Dedifferentiated amniotic fluid mesenchymal stem cell (primary cell): ENCODE data around the gene FLT4.

Experiments used
- DNase-seq: peaks from one replicate; pipeline ENCODE4 v3.0.0-alpha.2; 2016; ENCODE audit errors: extremely low spot score

The FLT4 gene

DNA sequence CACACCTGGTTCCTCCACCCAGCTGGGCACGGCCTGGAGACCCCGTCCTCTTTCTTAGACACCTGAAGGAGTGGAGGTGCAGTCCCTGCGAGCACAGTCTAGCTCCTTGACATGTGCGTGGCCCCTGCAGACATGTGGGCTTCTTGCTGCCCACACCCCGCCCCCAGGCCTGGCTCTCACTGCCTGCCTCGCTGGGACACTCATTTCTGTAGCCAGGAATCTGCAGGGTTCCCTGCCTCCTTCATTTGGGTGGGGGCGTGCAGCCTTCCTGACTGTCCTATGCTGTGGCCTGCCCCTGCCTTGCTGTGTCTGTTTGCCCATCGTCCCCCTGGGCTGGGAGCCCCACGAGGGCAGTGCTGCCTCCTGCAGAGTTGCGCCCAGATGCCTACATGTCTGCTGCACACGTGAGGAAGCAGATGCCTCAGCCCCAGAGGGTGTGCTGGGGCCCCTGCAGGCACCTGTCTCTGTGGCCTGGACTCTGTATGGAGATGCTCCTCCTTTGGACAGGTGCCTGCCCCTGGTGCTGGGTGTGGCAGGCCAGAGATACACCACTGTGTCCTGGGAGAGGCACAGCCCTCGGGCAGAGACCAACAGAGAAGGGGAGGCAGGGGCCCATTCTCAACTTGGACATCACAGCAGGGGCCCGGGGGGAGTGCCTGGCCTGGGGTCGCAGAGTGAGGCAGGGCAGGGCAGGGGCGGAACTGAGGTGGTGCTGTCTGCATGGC is 22.6 kb downstream of the FLT4 start:
- DNase-seq: no peak

DNA sequence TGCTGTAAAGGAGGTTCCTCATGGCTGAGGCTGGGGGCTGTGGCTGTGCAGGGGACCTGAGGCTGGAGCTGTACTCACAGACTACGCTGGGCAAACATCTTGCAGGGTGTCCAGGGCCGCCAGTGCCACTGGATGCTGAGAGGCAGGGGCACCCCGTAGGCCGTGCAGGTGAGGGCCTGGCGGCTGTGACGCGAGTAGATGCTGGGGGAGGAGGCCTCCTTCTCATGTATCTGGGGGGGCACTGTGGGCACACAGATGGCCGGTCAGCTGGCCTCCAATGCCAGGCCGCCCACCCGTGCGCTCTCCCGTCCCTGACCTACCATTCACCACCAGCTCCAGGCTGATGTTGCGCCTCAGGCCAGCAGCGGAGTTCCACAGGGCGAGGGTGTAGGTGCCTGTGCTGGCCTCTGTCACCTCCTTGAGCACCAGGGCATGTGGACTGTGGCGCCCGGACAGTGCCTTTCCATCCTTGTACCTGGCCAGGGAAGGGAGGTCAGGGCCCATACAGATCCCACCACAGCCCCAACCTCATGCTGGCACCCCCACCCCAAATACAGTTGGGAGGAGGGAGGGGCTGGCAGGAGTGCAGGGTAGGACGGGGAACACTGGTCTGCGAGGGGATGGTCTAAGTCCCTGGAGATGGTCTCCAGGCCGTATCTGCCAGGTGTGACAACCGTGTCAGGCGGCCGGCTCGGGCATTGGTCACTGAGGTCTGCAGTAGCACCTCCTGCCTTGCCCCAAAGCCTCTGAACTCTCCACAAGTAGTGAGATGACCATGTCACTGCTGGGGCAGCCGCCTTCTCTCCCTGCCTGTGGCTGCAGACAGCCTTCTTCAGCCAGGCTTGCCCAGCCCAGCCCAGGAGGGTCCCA is 23.4 kb downstream of the FLT4 start:
- no peak for DNase-seq

DNA sequence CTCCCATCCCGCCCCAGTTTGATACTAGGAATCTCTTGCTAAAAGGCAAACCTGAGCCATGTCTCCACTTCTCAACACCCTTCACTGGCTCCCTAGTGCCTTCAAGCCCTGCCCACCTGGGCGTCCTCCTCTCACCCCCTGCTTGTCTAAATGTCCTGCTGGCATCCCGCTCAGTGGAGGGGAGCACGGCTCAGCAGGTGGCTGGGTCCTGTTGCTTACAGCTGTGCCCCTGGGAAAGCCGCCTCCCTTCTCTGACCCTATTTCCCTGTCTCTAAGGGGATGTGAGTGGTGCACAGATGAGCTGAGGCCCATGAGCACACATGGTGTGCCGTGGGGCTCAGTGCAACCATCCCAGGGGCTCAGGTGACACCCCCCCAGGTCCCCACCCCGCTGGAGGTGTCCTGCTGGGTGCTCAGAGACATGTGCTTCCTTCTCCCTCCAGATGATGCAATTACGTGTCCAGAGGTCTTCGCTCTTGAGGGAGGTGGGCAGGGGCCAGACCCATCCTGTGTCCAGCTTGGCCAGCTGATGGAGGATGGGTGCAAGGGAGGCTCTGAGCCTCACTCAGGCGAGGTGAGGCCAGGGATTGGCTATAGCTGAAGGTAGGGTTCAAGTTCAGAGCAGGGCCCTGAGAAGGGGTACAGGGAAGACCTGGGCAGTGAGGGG is 24.1 kb downstream of the FLT4 start:
- DNase-seq: no peak

DNA sequence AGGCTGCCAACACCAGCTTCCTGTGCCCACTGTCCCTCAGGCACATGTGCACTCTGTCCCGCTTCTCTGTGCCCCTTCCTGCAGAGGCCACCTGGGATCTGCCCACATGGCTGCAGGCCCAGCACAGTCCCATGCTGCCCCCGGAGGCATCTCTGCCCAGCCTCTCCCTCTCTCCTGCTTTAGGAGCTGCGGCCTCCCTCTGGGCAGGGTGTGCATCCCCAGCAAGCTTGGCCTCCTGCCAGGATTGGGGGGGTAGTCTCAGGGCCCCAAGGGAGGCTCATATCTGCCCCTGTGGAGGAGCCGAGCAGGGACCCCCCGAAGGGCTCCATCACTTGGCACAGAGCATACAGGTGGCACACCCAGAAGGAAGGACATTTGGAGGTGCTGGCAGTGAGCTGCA is 24.8 kb downstream of the FLT4 start:
- no peak for DNase-seq

DNA sequence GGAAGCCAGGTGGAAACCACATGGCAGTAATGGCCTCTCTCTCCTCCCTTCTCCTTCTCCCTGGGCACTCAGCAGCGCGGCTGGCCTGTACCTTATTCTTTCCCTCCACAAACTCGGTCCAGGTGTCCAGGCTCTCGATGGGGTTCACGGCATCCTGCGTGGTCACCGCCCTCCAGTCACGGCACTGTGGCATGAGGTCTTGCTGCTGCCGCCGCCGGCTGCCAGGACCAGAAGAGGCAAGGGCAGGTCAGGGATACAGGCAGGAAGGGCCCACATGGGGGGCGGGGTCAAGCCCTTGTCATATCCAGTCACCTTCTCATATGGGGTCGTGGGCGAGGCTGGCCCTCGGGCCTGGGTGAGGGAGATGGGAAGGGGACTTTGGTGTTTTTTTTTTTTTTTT is 25.6 kb downstream of the FLT4 start:
- no peak for DNase-seq

DNA sequence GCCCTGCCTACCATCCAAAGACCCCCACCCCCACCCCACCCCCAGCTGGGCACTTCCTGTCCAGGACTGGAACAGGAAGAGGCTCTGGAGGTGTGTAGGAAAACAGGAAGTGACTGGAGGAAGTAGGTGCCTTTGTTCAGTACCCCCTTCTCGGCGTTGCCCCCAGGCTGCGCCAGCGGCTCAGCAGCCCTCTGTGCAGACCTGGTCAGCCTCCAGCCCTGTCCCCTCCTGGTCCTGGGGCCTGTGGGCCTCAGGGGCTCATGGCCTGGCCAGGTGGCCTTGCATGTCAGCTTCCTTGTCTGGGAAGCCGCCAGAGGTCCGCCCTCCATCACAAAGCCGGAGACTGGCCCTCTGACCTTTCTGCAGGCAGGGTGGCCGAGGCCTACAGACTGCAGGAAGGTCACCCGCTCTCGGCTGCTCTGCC is 26.0 kb downstream of the FLT4 start:
- DNase-seq: no peak

DNA sequence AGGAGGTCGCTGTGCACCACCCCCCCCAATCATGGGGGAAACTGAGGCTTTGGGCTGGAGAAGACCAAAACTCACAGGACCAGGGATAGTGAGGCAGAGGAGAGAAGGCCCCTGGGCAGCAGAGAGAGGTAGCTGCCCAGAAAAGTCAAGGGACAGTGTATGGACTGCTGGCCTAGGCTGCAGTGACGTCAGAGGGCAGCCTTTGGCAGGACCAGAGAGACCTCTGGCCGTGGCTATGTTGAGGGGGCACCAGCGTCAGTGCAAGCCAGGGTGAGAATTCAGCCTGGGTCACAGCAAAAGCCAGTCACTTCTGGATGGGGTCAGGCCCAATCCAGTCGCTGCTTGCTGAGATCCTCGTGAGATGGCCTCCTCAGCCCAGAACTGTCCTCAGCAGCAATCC is 26.5 kb downstream of the FLT4 start:
- DNase-seq: no peak

DNA sequence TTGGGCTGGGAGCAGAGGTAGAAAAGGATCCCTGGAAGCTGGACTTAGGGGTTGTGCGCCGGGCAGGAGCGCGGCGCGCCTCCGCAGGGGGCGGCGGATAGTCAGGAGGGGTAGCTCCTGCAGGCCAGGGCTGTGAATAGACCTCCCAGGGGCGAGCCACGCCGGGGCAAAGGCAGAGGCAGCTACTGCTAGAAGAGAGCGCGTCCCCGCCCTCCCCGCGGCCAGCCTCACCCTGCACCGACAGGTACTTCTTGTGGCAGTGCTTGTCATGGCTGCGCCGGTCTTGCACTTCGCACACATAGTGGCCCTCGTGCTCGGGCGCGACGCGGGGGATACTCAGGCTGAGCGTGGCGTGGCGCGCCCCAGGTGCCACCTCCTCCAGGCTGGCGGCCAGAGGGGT is 28.1 kb downstream of the FLT4 start:
- no peak for DNase-seq

DNA sequence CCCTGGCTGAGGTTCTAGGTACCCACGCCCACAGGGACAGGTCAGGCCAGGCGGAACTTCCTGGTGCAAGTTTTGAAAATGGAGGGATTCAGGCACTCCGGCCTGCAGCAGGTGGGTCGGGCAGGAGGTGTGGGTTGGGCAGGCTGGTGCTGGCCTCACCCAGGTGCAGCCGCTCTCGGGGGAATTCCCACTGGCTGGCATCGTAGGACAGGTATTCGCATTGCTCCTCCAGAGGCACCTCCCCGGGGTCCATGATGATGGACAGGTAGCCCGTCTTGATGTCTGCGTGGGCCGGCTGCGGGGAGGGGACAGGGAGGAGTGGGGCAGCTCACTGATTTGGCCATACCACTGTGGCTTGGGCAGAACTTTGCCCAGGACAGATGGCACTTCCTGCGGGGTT is 29.4 kb downstream of the FLT4 start:
- no peak for DNase-seq

DNA sequence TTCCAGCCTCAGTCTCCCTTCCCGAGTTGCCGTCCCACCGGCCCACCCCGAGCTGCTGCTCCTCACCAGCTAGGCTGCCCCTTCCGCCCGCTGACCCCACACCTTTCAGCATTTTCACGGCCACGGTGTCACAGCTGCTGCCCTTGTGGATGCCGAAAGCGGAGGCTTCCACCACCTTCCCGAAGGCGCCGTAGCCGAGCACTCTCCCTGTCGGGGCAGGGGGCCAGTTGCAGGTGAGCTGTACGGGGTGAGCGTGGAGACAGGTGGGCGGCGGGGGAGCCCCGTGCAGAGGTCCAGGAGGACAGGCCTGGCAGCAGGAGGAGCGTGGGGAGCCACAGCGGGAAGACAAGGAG is 29.9 kb downstream of the FLT4 start:
- DNase-seq: no peak

DNA sequence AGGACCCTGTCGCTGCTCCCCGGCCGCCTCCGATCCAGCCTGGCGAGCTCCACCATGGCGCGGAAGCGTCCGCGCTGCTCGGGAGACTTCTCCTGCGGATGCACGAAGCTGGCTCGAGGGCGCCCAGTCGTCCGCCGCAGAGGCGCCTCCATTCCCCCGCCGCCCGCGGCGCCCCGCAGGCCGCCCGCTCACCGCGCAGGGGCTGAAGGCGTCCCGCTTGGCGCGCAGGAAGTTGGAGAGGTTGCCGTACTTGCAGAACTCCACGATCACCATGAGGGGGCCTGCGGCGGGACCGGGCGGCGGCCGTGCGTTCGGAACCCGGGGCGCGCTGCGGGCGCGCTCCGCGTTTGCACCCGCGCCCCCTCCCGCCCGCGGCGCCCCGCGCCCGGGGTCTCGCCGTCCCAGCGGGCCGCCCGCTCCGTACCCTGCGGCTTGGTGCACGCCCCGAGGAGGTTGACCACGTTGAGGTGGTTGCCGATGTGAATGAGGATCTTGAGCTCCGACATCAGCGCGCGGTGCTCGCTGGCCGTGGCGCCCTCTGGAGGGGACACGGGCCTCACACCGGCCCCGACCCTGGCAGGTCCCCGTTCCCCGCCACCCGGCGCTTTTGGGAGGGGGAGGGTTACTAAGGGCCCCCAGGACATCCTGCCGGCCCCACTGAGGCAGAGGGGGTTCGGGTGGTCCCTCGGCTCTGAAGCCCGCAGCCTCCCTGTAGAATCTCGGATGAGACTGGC is 30.4 kb downstream of the FLT4 start:
- DNase-seq: no peak

DNA sequence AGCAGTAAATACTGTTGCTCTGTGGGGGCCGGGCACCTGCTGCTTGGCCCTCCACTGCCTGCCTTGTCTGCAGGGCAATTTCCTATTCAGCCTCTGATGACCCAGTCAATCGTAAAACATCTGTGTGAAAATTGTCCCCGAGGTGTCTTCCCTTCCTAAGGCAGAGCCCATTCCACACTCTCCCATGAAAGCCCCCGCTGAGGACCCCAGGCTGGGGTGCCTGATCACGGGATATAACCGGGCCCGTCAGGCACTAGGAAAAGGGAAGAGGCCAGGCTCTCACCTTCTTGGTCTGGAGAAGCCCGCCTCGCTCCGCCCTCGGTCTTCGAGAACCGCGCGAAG is 30.9 kb downstream of the FLT4 start:
- no peak for DNase-seq

DNA sequence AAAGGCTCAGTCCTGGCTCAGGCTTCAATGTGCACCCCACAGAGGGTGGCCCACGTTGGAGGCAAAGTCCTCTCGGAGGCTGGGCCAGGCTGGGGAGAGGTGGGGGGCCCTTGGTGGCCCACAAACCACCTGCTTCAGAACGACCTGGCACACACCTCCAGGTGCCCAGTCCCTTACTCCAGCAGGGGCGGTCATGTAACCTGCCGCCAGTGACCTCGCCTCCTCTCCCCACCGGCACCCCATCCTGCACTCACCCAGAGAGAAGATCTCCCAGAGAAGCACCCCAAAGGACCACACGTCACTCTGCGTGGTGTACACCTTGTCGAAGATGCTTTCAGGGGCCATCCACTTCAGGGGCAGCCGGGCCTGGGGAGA is 35.6 kb downstream of the FLT4 start:
- no peak for DNase-seq

DNA sequence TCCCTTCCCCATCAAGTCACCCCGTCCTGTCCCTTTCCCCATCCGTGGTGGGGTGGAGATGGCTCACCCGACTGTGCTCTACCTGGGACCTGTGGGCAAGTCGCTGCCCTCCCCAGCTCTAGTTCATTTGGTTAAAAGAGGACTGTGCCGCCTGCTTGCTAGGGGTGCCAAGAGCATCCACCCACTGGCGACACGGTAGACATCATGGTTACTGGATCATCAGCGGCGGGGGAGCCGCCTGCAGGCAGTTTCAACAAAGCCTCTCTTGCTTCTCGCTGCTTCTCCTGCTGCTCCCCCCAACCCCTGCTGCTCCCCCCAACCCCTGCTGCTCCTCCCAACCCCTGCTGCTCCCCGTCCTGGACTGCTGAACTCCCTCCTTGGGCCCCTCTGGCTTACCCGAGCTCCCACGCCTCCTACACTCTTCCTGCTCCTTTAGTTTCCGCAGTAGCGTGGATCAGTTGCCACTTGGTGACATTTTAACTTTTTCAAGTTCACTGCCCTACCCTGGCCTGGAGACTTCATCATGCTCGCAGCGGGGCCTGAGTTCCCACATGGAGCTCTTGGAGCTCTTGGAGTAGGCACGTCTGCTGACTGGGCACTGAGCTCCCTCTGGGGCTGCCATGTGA is 36.1 kb downstream of the FLT4 start:
- DNase-seq: no peak

DNA sequence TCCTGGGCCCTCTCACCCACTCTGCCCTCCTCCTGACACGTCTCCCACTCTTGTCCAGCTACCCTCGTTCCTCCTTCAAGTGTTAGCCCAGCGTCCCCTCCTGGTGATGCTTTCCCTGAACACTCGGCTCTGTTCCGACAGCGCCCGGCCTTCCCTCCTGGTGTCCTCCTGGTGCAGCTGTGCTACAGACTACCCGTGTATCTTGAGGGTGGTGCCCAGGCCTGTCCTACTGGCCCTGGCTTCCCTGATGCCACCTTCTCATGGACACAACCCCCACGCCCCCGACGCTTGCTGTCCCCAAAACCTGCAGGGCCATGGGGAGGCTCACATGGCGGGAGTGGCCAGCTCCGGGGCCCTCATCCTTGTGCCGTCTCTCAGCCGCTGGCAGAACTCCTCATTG is 36.7 kb downstream of the FLT4 start:
- DNase-seq: no peak

DNA sequence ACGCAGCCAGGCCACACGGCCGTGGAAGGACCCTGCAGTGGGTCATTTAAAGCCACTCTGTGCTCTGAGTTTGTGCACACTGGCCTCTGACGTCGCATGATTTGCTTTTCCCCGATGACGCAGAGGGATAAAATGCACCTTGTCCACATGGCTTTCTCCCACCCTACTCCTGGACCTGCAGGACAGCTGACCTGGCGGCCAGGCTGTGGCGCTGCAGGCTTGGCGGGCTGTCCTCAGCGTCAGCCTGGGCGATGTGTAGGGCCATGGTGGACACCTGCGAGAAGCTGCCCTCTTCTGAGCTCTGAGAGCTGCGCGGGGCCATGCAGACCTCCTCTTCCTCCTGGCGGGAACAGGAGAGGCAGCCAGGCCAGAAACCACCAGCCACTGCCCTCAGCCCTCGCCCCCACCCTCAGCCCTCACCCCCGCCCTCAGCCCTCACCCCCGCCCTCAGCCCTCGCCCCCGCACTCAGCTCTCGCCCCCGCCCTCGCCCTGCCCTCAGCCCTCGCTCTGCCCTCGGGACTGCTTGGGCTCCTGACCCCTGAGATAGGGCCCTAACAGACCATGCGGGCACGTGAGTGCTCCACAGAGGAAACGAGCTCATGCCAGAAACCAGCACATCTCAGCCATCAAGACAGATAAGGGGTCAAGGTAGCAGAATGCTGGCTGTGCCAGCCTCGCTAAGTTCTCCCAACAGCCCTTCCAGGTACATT is 38.1 kb downstream of the FLT4 start:
- no peak for DNase-seq

DNA sequence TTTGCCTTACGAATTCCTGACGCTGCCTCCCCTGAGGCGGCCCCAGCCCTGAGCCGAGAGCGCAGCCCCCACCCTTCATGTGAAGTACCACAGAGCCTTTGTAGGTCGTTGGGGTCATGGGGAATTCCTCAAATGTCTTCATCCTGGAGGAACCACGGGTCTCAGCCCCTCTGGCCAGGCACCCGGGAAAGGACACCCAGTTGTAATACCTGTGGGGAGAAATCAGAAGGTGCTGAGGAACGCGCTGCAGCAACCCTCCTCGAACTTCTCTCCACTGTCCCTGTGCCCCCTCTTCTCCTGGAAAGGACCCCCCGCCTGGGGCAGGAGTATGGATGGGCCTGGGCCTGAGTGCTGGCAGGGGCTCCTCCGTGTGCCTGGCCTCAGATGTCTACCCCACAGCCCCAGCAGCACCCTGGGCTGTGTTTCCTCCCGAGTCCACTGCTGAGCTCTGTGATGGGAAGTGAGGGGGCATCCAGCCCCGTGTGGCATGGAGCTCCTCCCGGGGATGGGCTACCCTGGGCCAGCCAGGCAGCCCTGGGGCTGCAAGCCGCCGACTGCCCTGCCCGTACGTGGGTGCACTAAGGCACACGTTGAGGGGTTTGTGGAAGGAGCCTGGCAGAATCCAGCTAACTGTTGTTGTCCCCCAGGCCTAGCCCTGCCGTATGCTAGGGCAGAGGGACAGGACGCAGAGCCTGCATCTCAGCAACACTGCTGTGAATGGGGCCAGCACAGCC is 39.4 kb downstream of the FLT4 start:
- DNase-seq: no peak

DNA sequence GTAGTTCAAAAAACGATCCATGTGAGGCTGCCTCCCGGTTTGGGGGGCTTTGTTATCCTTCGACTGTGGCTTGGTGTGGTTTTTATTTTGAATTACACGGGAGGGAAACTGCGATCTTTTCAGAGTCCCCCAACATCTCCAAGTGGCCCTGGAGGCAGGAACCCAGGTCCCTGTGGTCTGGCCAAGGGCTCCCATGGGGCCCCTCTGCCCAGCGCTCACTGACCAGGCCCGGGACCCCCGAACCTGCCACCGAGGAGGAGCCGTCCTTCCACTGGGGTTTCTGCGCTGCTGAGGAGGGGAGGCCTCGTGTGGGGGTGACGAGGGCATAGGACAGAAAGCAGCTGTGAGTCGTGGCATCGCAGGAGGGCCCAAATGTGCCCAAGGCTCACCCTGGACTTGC is 40.0 kb downstream of the FLT4 start:
- no peak for DNase-seq

DNA sequence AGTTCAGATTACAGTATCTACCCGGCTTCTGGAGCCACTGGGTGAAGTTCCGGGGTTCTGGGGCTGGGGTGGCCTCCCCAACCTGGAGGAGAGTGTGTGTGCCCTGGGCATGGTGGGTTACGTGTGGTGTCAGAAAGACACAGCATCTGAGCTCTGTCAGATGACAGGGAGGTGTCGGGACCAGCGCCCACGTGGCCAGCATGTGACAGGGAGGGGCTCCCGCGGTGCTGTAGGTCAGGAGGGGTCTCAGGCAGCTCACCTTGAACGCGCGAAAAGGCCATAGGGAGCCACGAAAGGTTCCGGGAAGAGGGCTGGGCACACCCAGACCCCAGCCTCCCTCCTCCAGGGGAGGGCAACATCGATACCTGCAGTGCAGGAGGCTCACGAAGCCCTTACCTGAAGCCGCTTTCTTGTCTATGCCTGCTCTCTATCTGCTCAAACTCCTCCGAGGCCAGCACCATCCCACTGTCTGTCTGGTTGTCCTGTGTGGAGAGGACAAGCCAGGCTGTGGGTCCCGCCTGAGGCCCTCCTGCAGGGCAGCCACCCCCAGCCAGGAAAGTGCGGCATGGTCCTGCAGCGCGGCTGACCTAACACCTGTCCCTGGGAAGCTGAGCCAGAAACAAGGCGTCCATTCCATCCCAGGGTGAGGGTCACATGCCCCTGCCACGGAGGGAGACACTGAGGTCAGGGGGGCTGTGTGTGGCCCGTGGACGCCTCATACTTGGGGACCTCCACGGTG is 40.7 kb downstream of the FLT4 start:
- no peak for DNase-seq
